Progenitor cell of endocrine pancreas (in vitro differentiated cells): ENCODE measurements around the gene VRK2. TPM values are rescaled to one million over a fixed set of nuclear protein-coding genes. Genes with fewer than 3 reads are reported as not detected.
"Not testable (repeated sequence)": the region's sequence is repeated elsewhere in the genome, so short reads cannot be mapped to it uniquely, and the experiment has no call there.

Experiments
- DNase-seq: peaks from one replicate; pipeline ENCODE4 v3.0.0; 2021; ENCODE audit warnings: low spot score; ENCODE audit not compliant: unreplicated experiment
- H3K27ac Mint-ChIP-seq: 2 replicates; pipeline ENCODE4 v1.8.0; 2021; ENCODE audit warnings: mild to moderate bottlenecking, moderate library complexity, mixed read lengths
- H3K27me3 Mint-ChIP-seq: 2 replicates; pipeline ENCODE4 v1.8.0; 2021; ENCODE audit warnings: mixed read lengths
- H3K36me3 Mint-ChIP-seq: 2 replicates; pipeline ENCODE4 v1.8.0; 2022; ENCODE audit warnings: mixed read lengths; ENCODE audit not compliant: insufficient read depth
- H3K4me1 Mint-ChIP-seq: 2 replicates; pipeline ENCODE4 v1.8.0; 2021; ENCODE audit warnings: low read depth, mixed read lengths
- H3K4me3 Mint-ChIP-seq: 2 replicates; pipeline ENCODE4 v1.8.0; 2021; ENCODE audit warnings: low read depth, mild to moderate bottlenecking, moderate library complexity, mixed read lengths
- H3K9me3 Mint-ChIP-seq: 2 replicates; pipeline ENCODE4 v1.8.0; 2021; ENCODE audit warnings: low read depth, mixed read lengths
- CTCF ChIP-seq: fragments of 200-600 bp; sonication (generic); IDR thresholded peaks from one replicate; pipeline ENCODE4 v1.5.0; 2021; ENCODE audit warnings: antibody characterized with exemption, mild to moderate bottlenecking; ENCODE audit not compliant: unreplicated experiment
- total RNA-seq: library from RNA; stranded (reverse); gene quantifications from 2 replicates; pipeline ENCODE4 v1.2.1, GENCODE V29; 2021

The VRK2 gene
- total RNA-seq, 1 donor from 2014 or later, result 22.7 TPM

GRCh38 chr2:58182527-58182926, 135.9 kb downstream of the VRK2 start:
- no peak overlapping the region for H3K4me3 Mint-ChIP-seq
- H3K27ac Mint-ChIP-seq, result no peak overlapping the region
- H3K27me3 Mint-ChIP-seq, result no peaks in the 10 kb centered on the region
- DNase-seq, result no peak
- H3K4me1 Mint-ChIP-seq, result no peaks in the 10 kb centered on the region
- TF ChIP-seq CTCF, result no peak
- H3K9me3 Mint-ChIP-seq, result peaks cover 23% of the 10 kb centered on the region
- peaks cover 36% of the 10 kb centered on the region for H3K36me3 Mint-ChIP-seq

GRCh38 chr2:58186501-58186900, 139.9 kb downstream of the VRK2 start:
- H3K4me1 Mint-ChIP-seq, result no peaks in the 10 kb centered on the region
- no peak overlapping the region for H3K4me3 Mint-ChIP-seq
- DNase-seq, result no peak
- H3K27me3 Mint-ChIP-seq, result no peaks in the 10 kb centered on the region
- H3K9me3 Mint-ChIP-seq, result no peaks in the 10 kb centered on the region
- TF ChIP-seq CTCF, result no peak
- H3K27ac Mint-ChIP-seq, result no peak overlapping the region
- H3K36me3 Mint-ChIP-seq, result peaks cover 20% of the 10 kb centered on the region

GRCh38 chr2:58187022-58187421, 140.4 kb downstream of the VRK2 start:
- not testable (repeated sequence) for DNase-seq, H3K27ac Mint-ChIP-seq, H3K4me1 Mint-ChIP-seq, H3K27me3 Mint-ChIP-seq, H3K4me3 Mint-ChIP-seq, H3K9me3 Mint-ChIP-seq
- peaks cover 20% of the 10 kb centered on the region for H3K36me3 Mint-ChIP-seq

GRCh38 chr2:58194458-58194857, 147.9 kb downstream of the VRK2 start:
- Mint-ChIP-seq H3K9me3 (no peaks in the 10 kb centered on the region), H3K27ac (no peak overlapping the region), H3K36me3 (peaks cover 3% of the 10 kb centered on the region), H3K27me3 (no peaks in the 10 kb centered on the region), H3K4me3 (no peak overlapping the region), H3K4me1 (no peaks in the 10 kb centered on the region)
- DNase-seq, result no peak
- no peak for TF ChIP-seq CTCF

GRCh38 chr2:58195662-58196061, 149.1 kb downstream of the VRK2 start:
- H3K36me3 Mint-ChIP-seq, result peaks cover 4% of the 10 kb centered on the region
- no peaks in the 10 kb centered on the region for H3K27me3 Mint-ChIP-seq
- no peak for TF ChIP-seq CTCF
- H3K4me1 Mint-ChIP-seq, result peaks cover 4% of the 10 kb centered on the region
- H3K27ac Mint-ChIP-seq, result no peak overlapping the region
- no peaks in the 10 kb centered on the region for H3K9me3 Mint-ChIP-seq
- H3K4me3 Mint-ChIP-seq, result no peak overlapping the region
- DNase-seq, result no peak

GRCh38 chr2:58197894-58198293, 151.3 kb downstream of the VRK2 start:
- H3K27ac Mint-ChIP-seq, result peak overlapping the region; percentile 25
- TF ChIP-seq CTCF, result no peak

More at GRCh38 chr2:58197894-58198293, 151.3 kb downstream of the VRK2 start:
- H3K36me3 Mint-ChIP-seq, result peaks cover 4% of the 10 kb centered on the region
- no peak for DNase-seq
- no peaks in the 10 kb centered on the region for H3K9me3 Mint-ChIP-seq
- no peak overlapping the region for H3K4me3 Mint-ChIP-seq
- no peaks in the 10 kb centered on the region for H3K27me3 Mint-ChIP-seq
- H3K4me1 Mint-ChIP-seq, result peaks cover 8% of the 10 kb centered on the region
